ENCODE results near the gene SCN2B. TPM values are rescaled to one million over a fixed set of nuclear protein-coding genes. Genes with fewer than 3 reads are reported as not detected.

Gene SCN2B
- total RNA-seq, 1 donor = not detected

DNA sequence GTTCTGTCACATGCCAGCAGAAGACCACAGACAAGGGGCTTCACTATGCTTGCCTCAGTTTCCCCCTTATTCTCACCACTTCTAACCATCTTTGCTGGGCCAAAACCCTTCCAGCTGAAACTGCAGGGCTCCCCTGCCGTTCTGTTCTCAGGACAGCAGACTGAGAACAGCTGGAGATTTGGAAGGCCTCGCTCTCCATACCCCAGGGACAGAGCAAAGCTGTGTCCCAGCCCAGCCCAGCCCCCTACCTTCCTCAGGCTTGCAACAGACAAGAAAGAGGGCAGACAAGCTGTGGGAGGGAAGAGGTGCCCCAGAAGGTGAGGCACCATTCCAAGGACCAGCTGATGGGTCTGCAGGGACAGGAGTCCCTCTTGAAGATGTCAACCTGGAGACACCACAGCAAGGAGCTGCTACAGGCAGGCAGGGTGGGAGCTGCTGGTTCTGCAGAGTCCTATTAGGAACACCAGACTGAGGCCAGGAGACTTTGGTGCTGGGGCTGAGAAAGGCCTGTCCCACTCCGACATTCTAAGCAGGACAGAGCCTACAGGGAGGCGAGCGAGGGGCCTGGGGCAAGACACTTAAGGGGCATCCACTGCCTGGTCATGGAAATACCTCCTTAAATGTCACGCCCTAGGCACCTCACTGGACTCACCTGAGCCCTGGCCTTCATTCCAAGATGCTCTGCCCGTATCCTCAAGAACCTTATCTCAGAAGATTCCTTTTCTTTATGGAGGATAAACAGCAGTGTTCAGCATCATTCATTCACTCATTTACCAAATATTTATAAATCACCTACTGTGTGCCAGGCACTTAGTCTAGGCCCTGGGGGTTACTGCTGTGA is 6.9 kb downstream of the SCN2B start:
- no peak for DNase-seq (ENCODE audit: low read depth)
- TF ChIP-seq, protein P1, sequence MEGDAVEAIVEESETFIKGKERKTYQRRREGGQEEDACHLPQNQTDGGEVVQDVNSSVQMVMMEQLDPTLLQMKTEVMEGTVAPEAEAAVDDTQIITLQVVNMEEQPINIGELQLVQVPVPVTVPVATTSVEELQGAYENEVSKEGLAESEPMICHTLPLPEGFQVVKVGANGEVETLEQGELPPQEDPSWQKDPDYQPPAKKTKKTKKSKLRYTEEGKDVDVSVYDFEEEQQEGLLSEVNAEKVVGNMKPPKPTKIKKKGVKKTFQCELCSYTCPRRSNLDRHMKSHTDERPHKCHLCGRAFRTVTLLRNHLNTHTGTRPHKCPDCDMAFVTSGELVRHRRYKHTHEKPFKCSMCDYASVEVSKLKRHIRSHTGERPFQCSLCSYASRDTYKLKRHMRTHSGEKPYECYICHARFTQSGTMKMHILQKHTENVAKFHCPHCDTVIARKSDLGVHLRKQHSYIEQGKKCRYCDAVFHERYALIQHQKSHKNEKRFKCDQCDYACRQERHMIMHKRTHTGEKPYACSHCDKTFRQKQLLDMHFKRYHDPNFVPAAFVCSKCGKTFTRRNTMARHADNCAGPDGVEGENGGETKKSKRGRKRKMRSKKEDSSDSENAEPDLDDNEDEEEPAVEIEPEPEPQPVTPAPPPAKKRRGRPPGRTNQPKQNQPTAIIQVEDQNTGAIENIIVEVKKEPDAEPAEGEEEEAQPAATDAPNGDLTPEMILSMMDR (IDR thresholded peaks at IDR 0.05; ENCODE audit: insufficient read depth, low read length) = no peak
- H3K4me3 ChIP-seq (ENCODE audit: low read depth, low read length) = no peak overlapping the region

GRCh38 chr11:118168751-118169150 is 7.7 kb downstream of the SCN2B start:
- no peak overlapping the region for H3K4me3 ChIP-seq (ENCODE audit: low read depth, low read length)
- DNase-seq (ENCODE audit: low read depth) = no peak
- TF ChIP-seq, protein P1 (IDR thresholded peaks at IDR 0.05; ENCODE audit: insufficient read depth, low read length) = no peak

DNA sequence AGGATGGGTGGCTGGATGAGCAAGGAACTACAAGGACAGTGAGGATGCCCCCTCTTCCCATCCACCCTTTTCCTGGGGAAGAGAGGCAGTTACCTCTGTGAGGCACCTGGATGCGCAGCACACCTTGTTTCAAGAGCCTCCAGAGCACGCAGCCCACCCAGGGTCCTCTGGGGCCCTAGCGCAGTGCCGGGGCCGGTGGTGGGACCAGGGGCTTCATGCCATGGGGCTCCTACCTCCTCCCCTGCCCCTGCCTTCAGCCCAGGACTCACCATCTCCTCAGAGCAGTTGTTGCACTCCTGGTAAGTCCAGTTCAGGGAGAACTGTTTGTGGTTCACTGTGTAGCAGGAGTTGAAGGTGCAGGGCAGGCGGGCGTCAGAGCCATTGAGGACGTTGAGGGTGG is 8.1 kb downstream of the SCN2B start:
- TF ChIP-seq, protein P1 (IDR thresholded peaks at IDR 0.05; ENCODE audit: insufficient read depth, low read length) = no peak
- DNase-seq (ENCODE audit: low read depth) = no peak
- no peak overlapping the region for H3K4me3 ChIP-seq (ENCODE audit: low read depth, low read length)

- no peak for DNase-seq (ENCODE audit: low read depth)
- H3K4me3 ChIP-seq (ENCODE audit: low read depth, low read length) = no peak overlapping the region
- TF ChIP-seq, protein P1 (IDR thresholded peaks at IDR 0.05; ENCODE audit: insufficient read depth, low read length) = no peak
These were observed 8.5 kb downstream of the SCN2B start for GRCh38 chr11:118167906-118168305.

DNA sequence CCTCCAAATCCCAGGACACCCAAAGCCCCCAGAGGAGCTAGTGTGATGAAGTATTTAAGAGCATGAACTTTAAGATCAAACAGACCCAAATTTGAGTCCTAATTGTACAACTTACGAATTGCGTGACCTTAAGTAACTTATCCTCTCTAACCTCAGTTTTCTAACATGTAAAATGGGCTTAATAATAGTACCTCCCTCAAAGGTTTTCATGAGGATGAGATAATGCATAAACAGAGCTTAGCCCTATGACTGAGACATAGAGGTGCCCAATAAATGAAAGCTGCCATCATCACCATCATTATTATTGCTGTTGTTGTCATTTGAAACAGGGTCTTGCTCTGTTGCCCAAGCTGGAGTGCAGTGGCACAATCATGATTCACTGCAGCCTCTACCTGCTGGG is 9.2 kb downstream of the SCN2B start:
- TF ChIP-seq, protein P1 (IDR thresholded peaks at IDR 0.05; ENCODE audit: insufficient read depth, low read length) = no peak
- no peak overlapping the region for H3K4me3 ChIP-seq (ENCODE audit: low read depth, low read length)
- no peak for DNase-seq (ENCODE audit: low read depth)

- TF ChIP-seq, protein P1 (IDR thresholded peaks at IDR 0.05; ENCODE audit: insufficient read depth, low read length) = no peak
- no peak for DNase-seq (ENCODE audit: low read depth)
- no peak overlapping the region for H3K4me3 ChIP-seq (ENCODE audit: low read depth, low read length)
These were observed 9.8 kb downstream of the SCN2B start for GRCh38 chr11:118166641-118167040.

Data from fibroblast of the aortic adventitia (primary cell).